GM12892 (cell line): ENCODE results near the gene XPO6.

Experiments
- POLR2A ChIP-seq: IDR thresholded peaks from 2 replicates; pipeline ENCODE4 v1.6.1; 2011; ENCODE audit warnings: low read depth, low read length, control low read depth
- POLR2AphosphoS5 ChIP-seq: IDR thresholded peaks from 2 replicates; pipeline ENCODE4 v1.6.1; 2011; ENCODE audit warnings: low read depth, low read length, control low read depth

DNA sequence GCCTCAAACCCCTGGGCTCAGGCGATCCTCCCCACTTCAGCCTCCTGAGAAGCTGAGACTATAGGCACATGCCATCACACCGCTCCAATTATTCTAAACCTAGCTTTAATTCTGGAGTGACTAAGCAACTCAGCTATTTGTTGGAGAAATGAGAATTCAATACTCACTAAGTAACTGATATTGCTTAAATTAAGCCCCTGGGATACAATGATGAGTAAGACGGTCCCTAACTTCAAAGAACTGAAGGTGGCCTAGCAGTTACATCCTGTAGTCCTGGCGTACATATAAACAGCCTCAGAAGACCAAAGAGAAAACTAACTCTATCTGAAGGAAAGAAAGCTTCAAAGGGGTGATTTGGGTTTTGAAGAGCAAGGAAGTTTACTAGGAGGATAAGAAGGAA lies 25.0 kb downstream of the XPO6 start:
- no peak for TF ChIP-seq POLR2A
- TF ChIP-seq POLR2AphosphoS5 = no peak
